ENCODE measurements around the gene PCDHA6. TPM values are rescaled to one million over a fixed set of nuclear protein-coding genes. Genes with fewer than 3 reads are reported as not detected.

The PCDHA6 gene
- total RNA-seq, 4 donors from 2014 or later, result 0.35 to 0.57 (median 0.54) TPM; not detected in 1

GRCh38 chr5:140855772-140856674 lies 28.3 kb downstream of the PCDHA6 start, which contains the start of gene PCDHA10:
Gene PCDHA10 (plus strand): TSS chr5:140855897. CDS start chr5:140856049, 152 bp downstream.
- peak within 1 kb of the TSS in 2 of 4 donors; percentile 9 to 15 for H3K4me3 ChIP-seq
- no peaks in the 10 kb centered on the region for H3K36me3 ChIP-seq
- peaks cover 0 to 26% (median 3%) of the 10 kb centered on the region in 4 donors for H3K9me3 ChIP-seq
- DNase-seq, result no peak
- H3K4me1 ChIP-seq, result no peaks in the 10 kb centered on the region
- TF ChIP-seq POLR2A (IDR thresholded peaks at IDR 0.05) (no peak), CTCF (IDR thresholded peaks at IDR 0.05) (peak in 1 of 6 experiments; percentile 14)
- peak within 1 kb of the TSS in 1 of 4 donors; percentile 8 for H3K27ac ChIP-seq
- no peaks in the 10 kb centered on the region for H3K27me3 ChIP-seq

- TF ChIP-seq CTCF (IDR thresholded peaks at IDR 0.05) (no peak), POLR2A (IDR thresholded peaks at IDR 0.05) (no peak)
- no peaks in the 10 kb centered on the region for H3K36me3 ChIP-seq
These were observed 29.6 kb downstream of the PCDHA6 start for GRCh38 chr5:140857177-140857986.

GRCh38 chr5:140857987-140858240 lies 30.2 kb downstream of the PCDHA6 start:
- Histone ChIP-seq H3K36me3 (no peaks in the 10 kb centered on the region), H3K27ac (no peak overlapping the region), H3K9me3 (peaks cover 0 to 34% (median 3%) of the 10 kb centered on the region in 4 donors), H3K27me3 (no peaks in the 10 kb centered on the region), H3K4me1 (no peaks in the 10 kb centered on the region), H3K4me3 (no peak overlapping the region)
- TF ChIP-seq POLR2A (IDR thresholded peaks at IDR 0.05), result no peak
- DNase-seq, result no peak

More at GRCh38 chr5:140857177-140857986, 29.6 kb downstream of the PCDHA6 start:
- Histone ChIP-seq H3K4me1 (no peaks in the 10 kb centered on the region), H3K27me3 (no peaks in the 10 kb centered on the region), H3K9me3 (peaks cover 0 to 32% (median 3%) of the 10 kb centered on the region in 4 donors), H3K27ac (no peak overlapping the region), H3K4me3 (no peak overlapping the region)
- DNase-seq, result no peak

- DNase-seq, result no peak
- Histone ChIP-seq H3K27ac (no peak overlapping the region), H3K9me3 (peaks cover 0 to 20% (median under 1%) of the 10 kb centered on the region in 4 donors), H3K4me1 (no peaks in the 10 kb centered on the region), H3K4me3 (no peak overlapping the region), H3K27me3 (no peaks in the 10 kb centered on the region), H3K36me3 (no peaks in the 10 kb centered on the region)
- TF ChIP-seq CTCF (IDR thresholded peaks at IDR 0.05) (no peak), POLR2A (IDR thresholded peaks at IDR 0.05) (no peak)
These were observed 34.9 kb downstream of the PCDHA6 start for GRCh38 chr5:140862441-140863295.

- Histone ChIP-seq H3K4me1 (no peaks in the 10 kb centered on the region), H3K36me3 (no peaks in the 10 kb centered on the region), H3K4me3 (no peak within 1 kb of the TSS), H3K9me3 (peaks cover 0 to 20% (median 3%) of the 10 kb centered on the region in 4 donors), H3K27me3 (no peaks in the 10 kb centered on the region), H3K27ac (no peak within 1 kb of the TSS)
- TF ChIP-seq POLR2A (IDR thresholded peaks at IDR 0.05) (no peak), CTCF (IDR thresholded peaks at IDR 0.05) (no peak)
- DNase-seq, result no peak
These were observed 41.2 kb downstream of the PCDHA6 start, which contains the start of gene PCDHA11 for GRCh38 chr5:140868721-140869554. Gene PCDHA11 (plus strand): TSS chr5:140868957. CDS start chr5:140869104, 147 bp downstream.
